HCT116 (cell line): Measurements from ENCODE around the gene C15orf62. TPM values are rescaled to one million over a fixed set of nuclear protein-coding genes. Genes with fewer than 3 reads are reported as not detected.

Source experiments
- ATAC-seq: fragments of 200-7000 bp; cut with Tn5 transposase; 2 replicates; pipeline ENCODE4 v1.9.1; 2020; ENCODE audit warnings: mild to moderate bottlenecking, moderate library complexity
- BruUV-seq: library from RNA; stranded (reverse); fragments of 400-500 nt; replicated peaks from 2 replicates; lab custom pipeline; 2021; lab: Mats Ljungman, UMichigan
- CTCF ChIA-PET: fragments of 300-600 bp; sonication (Branson Sonifier 250); formaldehyde crosslinking; loops from one replicate; lab custom pipeline; 2021; ENCODE audit warnings: antibody characterized with exemption; lab: Charles Lee
- POLR2A ChIA-PET: fragments of 300-600, 350-600 bp; sonication (Branson Sonifier 250); formaldehyde crosslinking; loops from one replicate; lab custom pipeline; 2021; ENCODE audit warnings: antibody characterized with exemption; lab: Charles Lee
- RAD21 ChIA-PET, 2 experiments: fragments of 300-600 bp; sonication (Branson Sonifier 250); formaldehyde crosslinking; loops; one replicate each; lab custom pipeline; 2023; ENCODE audit warnings: low total read pairs in 2 of 2; ENCODE audit not compliant: uncharacterized antibody in 2 of 2, unreplicated experiment in 2 of 2, low non-redundant PET in 1 of 2; lab: Charles Lee
- DNase-seq: peaks from one replicate; pipeline ENCODE4 v3.0.0-alpha.2; 2010; ENCODE audit warnings: low read depth, low spot score
- H2AFZ ChIP-seq: fragments of 200-600 bp; shearing (Covaris generic), sonication (generic); 2 replicates; pipeline ENCODE4 v1.6.1; 2017; ENCODE audit warnings: low read depth, mixed run types, mixed read lengths, antibody characterized with exemption, low read length; ENCODE audit not compliant: poor library complexity, severe bottlenecking
- H3K27ac ChIP-seq: 2 replicates; pipeline ENCODE4 v1.5.1; 2012; ENCODE audit warnings: low read depth, low read length
- H3K27me3 ChIP-seq: fragments of 200-600 bp; sonication (generic); 2 replicates; pipeline ENCODE4 v1.6.1; 2016; ENCODE audit warnings: mixed run types, low read length, mixed read lengths; ENCODE audit not compliant: insufficient read depth
- H3K36me3 ChIP-seq, 2 experiments: fragments of 200-500 bp in 1 of 2; fragments of 200-600 bp in 1 of 2; sonication (Bioruptor generic) in 1 of 2; sonication (generic) in 1 of 2; 2 replicates each; pipeline versions ENCODE4 v1.5.1 to v1.6.1; 2014 to 2016; ENCODE audit warnings: low read length in 2 of 2, inconsistent platforms in 1 of 2, mixed read lengths in 1 of 2, mixed run types in 1 of 2; ENCODE audit not compliant: insufficient read depth in 2 of 2, control insufficient read depth in 1 of 2
- H3K4me1 ChIP-seq, 2 experiments: fragments of 200-600 bp in 1 of 2; sonication (generic) in 1 of 2; 2 replicates each; pipeline versions ENCODE4 v1.5.1 to v1.6.1; 2012 to 2017; ENCODE audit warnings: low read length in 2 of 2, inconsistent platforms in 1 of 2, mild to moderate bottlenecking in 1 of 2, mixed read lengths in 1 of 2, mixed run types in 1 of 2, moderate library complexity in 1 of 2; ENCODE audit not compliant: insufficient read depth in 2 of 2, control insufficient read depth in 1 of 2
- H3K4me2 ChIP-seq: fragments of 200-600 bp; sonication (generic); 2 replicates; pipeline ENCODE4 v1.6.1; 2017; ENCODE audit warnings: mixed run types, low read length, mixed read lengths
- H3K4me3 ChIP-seq, 2 experiments: fragments of 200-600 bp in 1 of 2; sonication (generic) in 1 of 2; replicated peaks in 1 of 2; 2 replicates each; pipeline ENCODE4 v1.5.1; 2011 to 2016; ENCODE audit warnings: low read length in 2 of 2, control low read depth in 1 of 2, low read depth in 1 of 2, mild to moderate bottlenecking in 1 of 2, mixed read lengths in 1 of 2, mixed run types in 1 of 2
- H3K79me2 ChIP-seq: fragments of 200-600 bp; sonication (generic); 2 replicates; pipeline ENCODE4 v1.6.1; 2017; ENCODE audit warnings: mild to moderate bottlenecking, mixed run types, low read length, moderate library complexity, mixed read lengths; ENCODE audit not compliant: insufficient read depth
- H3K9ac ChIP-seq: fragments of 200-600 bp; sonication (generic); 2 replicates; pipeline ENCODE4 v1.6.1; 2016; ENCODE audit warnings: low read length, mixed read lengths
- H3K9me2 ChIP-seq: fragments of 200-600 bp; sonication (generic), shearing (Covaris generic); 2 replicates; pipeline ENCODE4 v1.6.1; 2017; ENCODE audit warnings: mixed run types, mild to moderate bottlenecking, moderate library complexity; ENCODE audit not compliant: insufficient read depth
- H3K9me3 ChIP-seq, 2 experiments: fragments of 200-500 bp in 1 of 2; fragments of 200-600 bp in 1 of 2; sonication (Bioruptor generic) in 1 of 2; sonication (generic) in 1 of 2; 2 replicates each; pipeline ENCODE4 v1.6.1; 2014 to 2017; ENCODE audit warnings: low read length in 2 of 2, mixed read lengths in 2 of 2, inconsistent platforms in 1 of 2, low read depth in 1 of 2, mild to moderate bottlenecking in 1 of 2, mixed run types in 1 of 2, moderate library complexity in 1 of 2; ENCODE audit not compliant: control insufficient read depth in 1 of 2, insufficient read depth in 1 of 2
- H4K20me1 ChIP-seq: fragments of 200-600 bp; sonication (generic), shearing (Covaris generic); 2 replicates; pipeline ENCODE4 v1.6.1; 2017; ENCODE audit warnings: mixed run types, mild to moderate bottlenecking, moderate library complexity; ENCODE audit not compliant: insufficient read depth
- CEBPB ChIP-seq: IDR thresholded peaks from 2 replicates; pipeline ENCODE4 v1.6.1; 2012; ENCODE audit warnings: low read depth
- EGR1 ChIP-seq: IDR thresholded peaks from 2 replicates; pipeline ENCODE4 v1.6.1; 2012; ENCODE audit warnings: low read depth
- EZH2phosphoT487 ChIP-seq: fragments of 200-600 bp; IDR thresholded peaks from 2 replicates; pipeline ENCODE4 v1.6.1; 2018; ENCODE audit warnings: antibody characterized with exemption, borderline replicate concordance
- FOSL1 ChIP-seq: IDR thresholded peaks from 2 replicates; pipeline ENCODE4 v1.6.1; 2012; ENCODE audit warnings: low read depth
- JUND ChIP-seq: IDR thresholded peaks from 2 replicates; pipeline ENCODE4 v1.6.1; 2012
- POLR2A ChIP-seq: IDR thresholded peaks from 2 replicates; pipeline ENCODE4 v1.7.0; 2011; ENCODE audit warnings: borderline replicate concordance; ENCODE audit not compliant: insufficient read depth, insufficient read length; ENCODE audit errors: extremely low read depth
- POLR2AphosphoS5 ChIP-seq: IDR thresholded peaks from 2 replicates; pipeline ENCODE4 v1.6.1; 2011; ENCODE audit warnings: mild to moderate bottlenecking, low read depth, low read length, moderate library complexity
- SRF ChIP-seq: IDR thresholded peaks from 2 replicates; pipeline ENCODE4 v1.6.1; 2012; ENCODE audit warnings: low read depth
- TCF7L2 ChIP-seq: IDR thresholded peaks from 2 replicates; pipeline ENCODE4 v1.7.0; 2011; ENCODE audit warnings: borderline replicate concordance, inconsistent platforms; ENCODE audit not compliant: insufficient read depth, insufficient read length; ENCODE audit errors: extremely low read depth
- YY1 ChIP-seq: IDR thresholded peaks from 2 replicates; pipeline ENCODE4 v1.6.1; 2011; ENCODE audit warnings: low read length, low read depth, moderate library complexity, mild to moderate bottlenecking; ENCODE audit not compliant: insufficient replicate concordance; ENCODE audit errors: extremely low read depth
- ZFX ChIP-seq: fragments of 450-650 bp; IDR thresholded peaks from 2 replicates; pipeline ENCODE4 v1.6.1; 2017
- intact Hi-C: fragments of 100-400 bp; cut with micrococcal nuclease; formaldehyde crosslinking; loops from 2 replicates; pipeline ENCODE4 v1.10.0; 2022
- total RNA-seq: library from RNA; stranded (reverse); gene quantifications from one replicate; pipeline ENCODE4 v1.2.1, GENCODE V29; 2021; ENCODE audit not compliant: unreplicated experiment
- TF ChIP-seq, protein P1 (sequence below): IDR thresholded peaks from 2 replicates; pipeline ENCODE4 v1.6.1; 2012; ENCODE audit warnings: low read depth
- TF ChIP-seq, protein P2 (sequence below): IDR thresholded peaks from 2 replicates; pipeline ENCODE4 v1.6.1; 2012

C15orf62 gene
- total RNA-seq, 1 experiment from 2014 or later: 0.10 TPM

DNA sequence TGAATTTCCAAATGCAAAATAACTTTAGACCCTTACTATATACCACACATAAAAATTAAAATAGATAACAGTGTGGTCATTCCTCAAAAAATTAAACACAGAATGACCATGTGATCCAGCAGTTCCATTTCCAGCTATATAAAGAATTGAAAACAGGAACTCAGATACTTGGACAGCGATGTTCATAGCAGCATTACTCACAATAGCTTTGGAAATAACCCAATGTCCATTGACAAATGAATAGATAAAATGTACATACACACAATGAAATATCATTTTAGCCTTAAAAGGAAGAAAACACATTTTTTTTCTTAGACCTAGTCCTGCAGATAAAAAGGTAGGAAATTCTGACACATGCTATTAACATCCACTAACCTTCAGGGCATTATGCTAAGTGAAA is 48.1 kb upstream of the C15orf62 start:
- no peak overlapping the region for H2AFZ ChIP-seq
- H3K4me2 ChIP-seq: no peak overlapping the region
- ChIA-PET POLR2A (no interaction called here), RAD21 (no interaction called here), CTCF (no interaction called here)
- BruUV-seq: no TSS peak
- H3K9ac ChIP-seq: no peak overlapping the region
- ATAC-seq (no peak), DNase-seq (no peak)
- TF ChIP-seq, protein P1, sequence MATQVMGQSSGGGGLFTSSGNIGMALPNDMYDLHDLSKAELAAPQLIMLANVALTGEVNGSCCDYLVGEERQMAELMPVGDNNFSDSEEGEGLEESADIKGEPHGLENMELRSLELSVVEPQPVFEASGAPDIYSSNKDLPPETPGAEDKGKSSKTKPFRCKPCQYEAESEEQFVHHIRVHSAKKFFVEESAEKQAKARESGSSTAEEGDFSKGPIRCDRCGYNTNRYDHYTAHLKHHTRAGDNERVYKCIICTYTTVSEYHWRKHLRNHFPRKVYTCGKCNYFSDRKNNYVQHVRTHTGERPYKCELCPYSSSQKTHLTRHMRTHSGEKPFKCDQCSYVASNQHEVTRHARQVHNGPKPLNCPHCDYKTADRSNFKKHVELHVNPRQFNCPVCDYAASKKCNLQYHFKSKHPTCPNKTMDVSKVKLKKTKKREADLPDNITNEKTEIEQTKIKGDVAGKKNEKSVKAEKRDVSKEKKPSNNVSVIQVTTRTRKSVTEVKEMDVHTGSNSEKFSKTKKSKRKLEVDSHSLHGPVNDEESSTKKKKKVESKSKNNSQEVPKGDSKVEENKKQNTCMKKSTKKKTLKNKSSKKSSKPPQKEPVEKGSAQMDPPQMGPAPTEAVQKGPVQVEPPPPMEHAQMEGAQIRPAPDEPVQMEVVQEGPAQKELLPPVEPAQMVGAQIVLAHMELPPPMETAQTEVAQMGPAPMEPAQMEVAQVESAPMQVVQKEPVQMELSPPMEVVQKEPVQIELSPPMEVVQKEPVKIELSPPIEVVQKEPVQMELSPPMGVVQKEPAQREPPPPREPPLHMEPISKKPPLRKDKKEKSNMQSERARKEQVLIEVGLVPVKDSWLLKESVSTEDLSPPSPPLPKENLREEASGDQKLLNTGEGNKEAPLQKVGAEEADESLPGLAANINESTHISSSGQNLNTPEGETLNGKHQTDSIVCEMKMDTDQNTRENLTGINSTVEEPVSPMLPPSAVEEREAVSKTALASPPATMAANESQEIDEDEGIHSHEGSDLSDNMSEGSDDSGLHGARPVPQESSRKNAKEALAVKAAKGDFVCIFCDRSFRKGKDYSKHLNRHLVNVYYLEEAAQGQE: no peak
- TF ChIP-seq EZH2phosphoT487 (no peak), YY1 (no peak), EGR1 (no peak), POLR2AphosphoS5 (no peak), ZFX (no peak), SRF (no peak), JUND (no peak), POLR2A (no peak), CEBPB (no peak), FOSL1 (no peak), TCF7L2 (no peak)
- TF ChIP-seq, protein P2, sequence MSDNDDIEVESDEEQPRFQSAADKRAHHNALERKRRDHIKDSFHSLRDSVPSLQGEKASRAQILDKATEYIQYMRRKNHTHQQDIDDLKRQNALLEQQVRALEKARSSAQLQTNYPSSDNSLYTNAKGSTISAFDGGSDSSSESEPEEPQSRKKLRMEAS: no peak
- H3K27me3 ChIP-seq: no peaks in the 10 kb centered on the region
- H3K9me2 ChIP-seq: no peaks in the 10 kb centered on the region
- H3K36me3 ChIP-seq: peaks cover 8 to 28% of the 10 kb centered on the region in 2 experiments
- H3K79me2 ChIP-seq: 0 out of 2 replicates have a peak, but pooled peaks cover 7% of the 10 kb centered on the region
- intact Hi-C loops: no loop called here
- H4K20me1 ChIP-seq: no peaks in the 10 kb centered on the region
- no peak overlapping the region for H3K4me3 ChIP-seq
- H3K27ac ChIP-seq: no peak overlapping the region
- peaks cover 4 to 11% of the 10 kb centered on the region in 2 experiments; a peak in 3 of 4 replicates for H3K4me1 ChIP-seq
- no peaks in the 10 kb centered on the region for H3K9me3 ChIP-seq
